T-helper 9 cell (primary cell): ENCODE results near the gene BID.

Source experiments
- DNase-seq: peaks from one replicate; pipeline ENCODE4 v3.0.0-alpha.2; 2020
- total RNA-seq, 2 donors: gene quantifications; one replicate each; lab custom pipeline; 2026; lab: John Stamatoyannopoulos, UW

Gene BID
- 17.6 to 38.4 reads per million in 2 donors for total RNA-seq

DNA sequence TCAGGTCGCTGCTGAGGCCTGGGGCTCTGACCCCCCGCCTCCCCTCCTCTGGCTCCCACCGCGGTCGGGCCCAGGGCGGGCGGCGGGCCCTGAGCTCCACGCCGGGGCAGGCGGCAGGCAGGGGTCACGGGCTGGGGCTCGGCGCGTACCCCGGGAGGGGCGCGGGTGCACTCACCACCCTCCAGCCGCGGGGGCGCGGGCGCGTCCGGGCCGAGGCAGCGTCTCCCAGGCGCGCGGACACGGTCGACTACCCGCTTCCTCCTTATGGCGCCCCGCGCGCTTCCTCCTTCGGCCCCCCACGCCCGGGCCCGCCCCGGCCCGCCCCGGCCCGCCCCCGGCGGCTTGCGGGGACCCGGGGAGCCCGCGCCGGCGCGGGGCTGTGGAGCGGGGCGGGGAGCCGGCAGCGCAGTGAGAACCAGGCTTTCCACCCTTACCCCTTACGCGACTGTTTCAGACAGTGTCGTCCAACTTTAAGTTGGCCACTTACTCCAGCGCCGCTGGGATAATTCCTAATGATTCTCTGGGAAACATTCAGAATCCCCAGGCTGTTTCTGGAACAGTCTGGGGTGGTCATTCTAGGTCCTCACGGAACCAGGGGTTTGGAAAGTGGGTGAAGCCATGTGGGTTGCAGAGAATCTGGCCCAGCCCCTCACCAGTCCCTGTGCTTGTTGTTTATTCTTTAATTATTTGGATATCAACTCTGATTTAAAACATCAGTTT, at the start of gene BID:
TSS of gene BID (minus strand) at position 264 of the 720 bp plus-strand sequence. CDS start 24,353 bp downstream, outside the sequence.
- DNase-seq, result peak; percentile 48

DNA sequence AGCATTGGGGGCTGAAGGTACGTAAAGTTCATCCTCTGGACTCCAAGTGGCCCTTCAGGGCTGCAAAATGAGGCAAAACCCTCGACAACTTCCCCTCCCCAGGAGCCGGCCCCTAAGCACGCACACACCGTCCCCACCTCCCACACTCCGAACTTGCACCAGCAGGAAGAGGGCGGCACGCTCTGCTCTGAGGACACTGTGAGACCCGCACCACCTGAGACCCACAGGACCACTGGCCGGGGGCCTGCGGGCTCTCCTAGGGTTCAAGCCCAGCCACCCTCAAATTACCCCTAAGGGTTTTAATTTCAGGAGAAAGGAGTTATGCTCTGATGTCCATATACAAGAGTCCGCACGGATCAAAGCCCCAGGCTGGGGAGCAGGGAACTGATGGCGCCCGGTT, 49.7 kb upstream of the BID start:
- DNase-seq, result no peak

DNA sequence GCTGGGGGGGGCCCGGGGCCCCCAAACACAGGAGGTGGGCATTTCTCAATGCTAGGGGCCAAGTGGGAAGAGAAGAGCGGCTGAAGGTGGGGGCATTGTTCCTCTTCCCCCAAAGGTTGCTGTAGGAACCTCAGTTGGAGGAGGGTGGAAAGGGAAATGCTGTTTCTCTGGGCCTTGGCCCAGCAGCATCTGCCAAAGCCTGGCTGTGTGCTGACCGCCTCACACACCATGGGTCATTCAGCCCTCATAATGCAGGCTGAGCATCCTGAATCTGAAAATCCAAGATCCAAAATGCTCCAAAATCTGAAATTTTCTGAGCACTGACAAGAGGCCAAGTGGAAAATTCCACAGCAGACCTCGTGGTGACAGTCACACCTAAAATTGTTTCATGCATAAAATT, 49.0 kb upstream of the BID start:
- DNase-seq, result no peak

DNA sequence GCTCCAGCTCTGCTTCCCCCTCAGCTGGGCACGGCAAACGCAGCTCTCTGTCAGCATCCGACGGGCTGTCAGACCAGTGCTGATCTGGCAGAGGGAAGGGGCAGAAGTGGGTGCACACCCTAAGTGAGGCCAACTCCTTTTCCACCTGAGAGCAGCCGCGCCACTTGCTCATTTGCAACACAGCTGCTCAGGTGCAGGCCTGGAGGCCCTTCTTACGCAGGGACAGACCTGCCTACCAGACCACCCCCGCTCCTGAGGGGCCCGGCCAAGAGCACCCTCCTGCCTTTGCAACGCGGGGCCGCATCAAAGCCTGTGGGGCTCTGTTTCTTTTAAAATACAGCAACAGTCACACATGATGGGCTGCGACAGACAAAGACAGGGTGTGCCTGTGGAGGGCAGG, 47.8 kb upstream of the BID start:
- no peak for DNase-seq

DNA sequence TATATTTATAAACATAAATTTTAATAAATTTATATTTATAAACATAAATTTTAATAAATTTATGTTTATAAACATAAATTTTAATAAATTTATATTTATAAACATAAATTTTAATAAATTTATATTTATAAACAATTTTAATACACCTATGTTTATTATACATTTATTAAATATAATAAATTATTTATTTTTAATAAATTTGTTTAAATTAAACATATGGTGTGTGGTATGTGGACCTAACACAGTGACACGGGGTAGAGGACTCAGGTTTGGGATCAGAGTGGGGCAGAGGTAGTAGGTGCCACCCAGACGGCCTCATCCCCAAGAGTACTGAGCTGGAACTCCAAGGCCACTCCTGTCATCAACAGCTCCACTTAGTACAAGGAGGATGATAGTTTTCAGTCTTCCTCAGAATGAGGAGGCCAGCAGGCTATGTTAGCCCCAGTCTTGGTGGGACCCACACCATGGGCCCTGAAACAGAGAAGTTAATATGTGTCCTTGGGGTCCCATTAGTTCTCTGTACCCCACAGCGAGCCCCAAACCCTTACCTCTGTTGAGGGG, 46.7 kb upstream of the BID start:
- DNase-seq, result no peak

DNA sequence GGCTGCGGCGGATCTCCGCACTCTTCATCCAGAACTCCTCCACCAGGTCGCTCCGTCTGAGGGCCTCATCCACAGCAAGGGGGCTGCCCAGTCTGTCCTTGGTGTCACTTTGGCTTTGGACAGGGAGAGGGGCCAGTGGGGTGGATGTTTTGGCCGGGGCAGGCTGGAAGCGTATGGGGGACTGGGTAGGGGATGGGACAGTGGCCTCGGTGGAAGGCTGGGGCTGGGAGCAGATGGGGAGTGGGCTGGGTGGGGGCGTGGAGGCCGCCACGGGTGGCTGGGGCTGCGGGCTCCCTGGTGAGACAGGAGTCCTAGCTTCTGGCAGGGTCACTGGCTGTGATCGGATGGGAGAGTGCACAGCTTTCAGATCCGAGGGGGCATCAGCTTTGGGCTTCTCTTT, 44.4 kb upstream of the BID start:
- no peak for DNase-seq

DNA sequence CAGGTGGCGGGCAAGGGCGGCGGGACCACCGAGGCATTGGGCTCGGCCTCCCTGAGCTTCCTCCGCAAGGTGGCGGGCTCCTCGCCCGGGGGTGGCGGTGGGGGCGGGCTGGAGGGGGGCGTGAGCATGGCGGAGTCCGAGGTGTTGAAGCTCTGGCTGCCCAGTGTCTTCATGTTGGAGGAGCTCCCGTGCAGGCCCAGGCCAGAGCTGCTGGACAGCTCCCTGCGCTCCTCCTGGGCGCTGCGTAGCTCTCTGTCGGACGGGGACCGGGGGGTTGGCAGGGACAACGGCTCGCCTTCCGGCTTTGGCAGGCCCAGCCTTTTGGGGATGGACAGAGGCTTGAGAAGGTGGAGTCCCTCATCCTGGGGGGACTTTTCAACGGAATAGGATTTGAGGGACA, 43.9 kb upstream of the BID start:
- DNase-seq, result no peak

DNA sequence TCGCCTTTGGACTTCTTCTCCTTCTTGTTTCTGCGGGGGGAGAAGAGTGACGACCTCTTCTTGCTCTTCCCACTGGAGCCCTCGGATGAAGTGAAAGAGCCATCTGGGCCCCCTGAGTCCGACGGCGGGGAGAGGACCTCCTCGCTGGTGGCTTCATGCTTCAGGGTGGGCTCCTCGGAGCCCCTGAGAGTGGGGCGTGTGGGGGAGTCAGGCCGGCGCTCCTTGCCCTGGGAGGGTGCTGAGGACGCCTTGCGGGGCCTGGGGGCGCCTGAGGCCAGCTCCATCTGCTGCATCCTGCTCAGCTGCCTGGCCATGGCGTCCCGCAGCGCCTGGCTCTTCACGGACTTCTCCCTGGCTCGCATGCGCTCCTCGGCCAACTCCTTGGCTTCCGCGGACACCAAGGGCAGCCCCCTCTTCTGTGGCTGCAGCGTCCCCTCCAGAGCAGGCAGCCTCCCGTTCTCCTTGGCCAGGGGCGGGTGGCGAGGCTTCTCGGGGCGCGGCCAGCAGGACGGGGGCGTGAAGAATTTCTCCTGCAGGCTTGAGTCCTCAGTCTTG, 43.3 kb upstream of the BID start:
- no peak for DNase-seq

DNA sequence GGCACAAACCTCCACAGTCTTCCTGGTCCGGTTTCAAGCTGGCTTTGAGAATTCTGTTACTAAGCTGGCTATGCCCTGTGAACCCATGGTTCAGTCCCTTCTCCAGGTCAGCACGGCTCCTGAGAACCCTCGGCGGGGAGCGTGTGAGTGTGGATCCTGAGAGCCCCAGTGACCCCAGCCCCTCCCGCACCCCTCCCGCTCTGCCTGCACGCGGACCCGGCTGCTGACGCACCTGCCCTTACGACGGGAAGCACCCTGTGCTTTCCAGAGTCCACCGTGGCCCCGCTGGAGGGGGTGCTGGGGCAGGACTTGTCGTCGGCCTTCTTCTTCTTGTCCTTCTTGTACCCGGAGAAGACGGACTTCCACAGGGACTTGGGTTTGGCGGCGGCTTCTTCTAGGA, 42.8 kb upstream of the BID start:
- DNase-seq, result no peak

DNA sequence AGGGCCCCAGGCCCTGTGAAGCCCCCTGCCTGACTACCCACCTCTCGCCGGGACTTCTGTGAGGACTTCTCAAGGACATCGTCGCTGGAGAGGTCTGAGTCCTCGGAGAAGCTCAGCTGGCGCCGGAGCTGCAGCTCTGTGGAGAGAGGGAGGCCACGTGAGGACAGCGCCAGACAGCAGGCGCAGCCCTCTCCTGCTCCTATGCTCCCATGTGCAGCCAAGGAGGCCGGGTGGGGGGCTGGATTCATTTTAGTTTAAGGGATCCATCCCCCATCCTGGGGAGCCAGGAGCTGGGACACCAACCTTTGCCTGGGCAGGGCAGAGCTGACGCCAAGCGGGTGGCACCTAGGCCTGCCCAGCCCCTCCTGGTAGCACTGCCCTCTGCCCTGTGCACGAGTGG, 42.4 kb upstream of the BID start:
- no peak for DNase-seq

DNA sequence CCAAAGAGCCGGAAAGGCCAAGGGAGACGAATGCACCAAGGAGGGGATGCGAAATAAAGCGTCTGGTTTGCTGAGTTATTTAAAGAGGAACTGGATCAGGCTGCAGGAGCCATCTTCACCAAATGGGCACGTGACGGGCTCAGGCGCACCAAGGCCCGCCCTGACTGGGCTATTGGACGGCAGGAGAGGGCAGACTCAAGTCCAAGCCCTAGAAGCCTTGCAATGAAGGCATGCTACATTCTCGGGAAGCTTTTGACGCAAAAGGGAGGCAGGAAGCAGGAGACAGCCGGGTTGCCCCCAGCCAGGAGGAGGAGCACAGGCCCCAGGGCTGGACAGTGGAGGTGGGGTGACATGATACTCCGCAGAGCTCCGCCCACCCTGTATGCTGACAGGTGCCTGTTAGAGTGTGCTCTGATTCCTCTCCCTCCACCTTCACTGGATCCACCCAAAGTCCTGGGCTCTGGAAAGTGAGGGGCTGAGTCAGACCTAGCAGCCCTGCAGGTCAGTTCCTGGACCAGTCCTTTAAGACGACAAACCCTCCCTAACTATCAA, 41.5 kb upstream of the BID start:
- no peak for DNase-seq

DNA sequence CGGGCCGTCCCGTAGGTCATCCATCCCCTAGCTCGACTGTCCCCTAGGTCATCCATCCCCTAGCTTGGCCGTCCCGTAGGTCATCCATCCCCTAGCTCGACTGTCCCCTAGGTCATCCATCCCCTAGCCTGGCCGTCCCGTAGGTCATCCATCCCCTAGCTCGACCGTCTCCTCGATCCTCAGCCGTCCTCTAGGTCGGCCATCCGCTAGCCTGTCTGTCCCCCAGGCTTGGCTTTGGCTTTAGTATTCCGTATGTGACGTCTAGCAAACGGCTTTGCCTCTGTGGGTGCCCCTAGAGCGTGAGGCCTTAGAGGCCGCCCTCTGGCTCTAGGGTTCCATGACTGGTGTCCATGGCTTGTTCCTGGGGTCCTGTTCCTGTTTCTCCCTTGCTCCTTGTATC, 40.6 kb upstream of the BID start:
- no peak for DNase-seq

DNA sequence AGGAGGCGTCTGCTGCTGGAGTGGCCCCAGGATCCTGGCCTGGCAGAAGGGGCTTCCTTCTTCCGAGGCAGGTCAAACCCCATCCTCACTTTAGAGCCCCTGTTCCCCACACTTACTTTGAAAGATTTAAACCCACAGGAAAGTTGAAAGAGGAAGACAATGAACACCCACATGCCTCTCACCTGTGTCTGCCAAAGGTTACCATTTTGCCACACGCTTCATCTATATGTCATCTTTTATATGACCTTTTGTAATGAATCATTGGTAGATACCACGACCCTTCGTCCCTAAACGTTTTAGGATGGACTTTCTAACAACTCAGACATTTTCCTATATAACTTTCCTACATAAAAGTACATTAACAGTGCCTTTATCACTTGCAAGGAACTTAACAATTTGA, 39.8 kb upstream of the BID start:
- no peak for DNase-seq

DNA sequence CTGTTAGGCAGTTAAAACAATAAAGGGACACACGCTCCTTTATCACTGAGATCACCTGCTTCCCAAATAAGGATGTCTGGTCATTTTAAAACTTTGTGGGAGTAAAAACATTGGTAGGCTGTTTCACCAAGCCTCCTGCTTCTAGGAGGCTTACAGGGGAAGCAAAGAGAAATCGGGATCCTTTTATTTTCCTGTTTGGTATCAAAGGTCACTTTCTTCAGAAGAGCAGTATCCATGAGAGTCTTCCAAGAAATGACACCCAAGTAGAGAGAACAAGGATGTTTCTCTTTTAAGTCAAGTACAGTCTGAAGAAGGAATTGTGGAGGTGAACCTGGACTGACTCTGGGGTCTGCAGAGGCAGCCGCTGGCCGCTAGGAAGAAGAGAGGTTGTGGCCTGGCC, 36.9 kb upstream of the BID start:
- no peak for DNase-seq

DNA sequence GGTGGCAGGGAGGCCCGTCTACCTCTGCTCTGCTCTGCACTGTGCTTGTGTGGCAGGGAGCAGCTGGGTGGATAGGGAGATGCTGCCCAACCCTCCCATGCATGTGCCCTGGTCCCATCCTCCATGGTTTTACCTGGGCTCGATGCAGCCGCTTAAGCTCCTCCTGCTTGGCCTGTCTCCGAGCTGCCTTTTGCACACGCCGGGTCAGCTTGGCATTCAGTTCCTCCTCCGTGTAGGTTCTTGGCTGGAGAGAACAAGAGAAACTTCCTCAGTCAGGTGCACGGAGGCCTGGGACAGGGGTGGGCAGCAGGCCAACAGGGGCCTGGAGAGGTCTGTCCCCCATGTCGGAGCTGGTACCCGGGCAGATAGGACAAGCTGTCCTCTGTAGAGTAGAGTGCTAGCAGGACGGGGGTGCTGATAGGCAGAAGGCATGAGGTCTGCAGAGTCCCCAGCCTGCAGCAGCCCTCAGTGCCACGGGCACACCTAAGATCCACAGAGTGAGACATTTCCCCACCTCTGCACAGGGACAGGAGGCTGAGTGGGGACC, 36.4 kb upstream of the BID start:
- DNase-seq, result no peak

DNA sequence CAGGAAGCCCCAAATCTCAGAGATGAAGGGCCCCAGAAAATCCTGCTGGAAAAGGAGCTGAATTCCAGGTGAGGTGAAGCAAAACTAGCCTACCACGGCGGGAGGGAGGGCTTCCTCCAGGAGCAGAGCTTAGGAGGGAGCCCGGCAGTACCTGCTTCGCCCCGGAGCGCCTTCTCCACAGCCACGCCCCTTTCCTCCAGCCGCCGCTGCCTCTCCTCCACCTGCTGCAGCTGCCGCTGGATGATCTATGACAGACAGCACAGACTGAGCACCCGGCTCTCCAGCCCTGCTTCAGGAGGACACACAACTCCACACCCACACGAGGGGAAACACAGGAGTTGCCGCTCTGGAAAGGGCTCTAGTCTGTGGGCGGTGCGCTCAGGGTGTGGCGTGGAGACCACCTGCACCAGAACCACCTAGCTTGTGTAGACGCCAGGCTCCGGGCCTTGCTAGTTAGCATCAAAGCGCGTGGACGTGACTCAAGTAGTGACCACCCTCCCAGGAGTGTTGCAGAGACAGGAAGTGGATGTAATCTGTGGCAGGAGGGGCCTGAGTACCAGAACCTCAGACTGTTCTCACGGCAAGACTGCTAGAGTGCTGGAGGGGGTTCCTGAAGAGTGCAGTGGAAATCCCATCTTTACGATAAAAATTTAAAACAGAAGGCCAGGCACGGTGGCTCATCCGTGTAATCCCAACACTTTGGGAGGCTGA, 34.6 kb upstream of the BID start:
- DNase-seq, result no peak

DNA sequence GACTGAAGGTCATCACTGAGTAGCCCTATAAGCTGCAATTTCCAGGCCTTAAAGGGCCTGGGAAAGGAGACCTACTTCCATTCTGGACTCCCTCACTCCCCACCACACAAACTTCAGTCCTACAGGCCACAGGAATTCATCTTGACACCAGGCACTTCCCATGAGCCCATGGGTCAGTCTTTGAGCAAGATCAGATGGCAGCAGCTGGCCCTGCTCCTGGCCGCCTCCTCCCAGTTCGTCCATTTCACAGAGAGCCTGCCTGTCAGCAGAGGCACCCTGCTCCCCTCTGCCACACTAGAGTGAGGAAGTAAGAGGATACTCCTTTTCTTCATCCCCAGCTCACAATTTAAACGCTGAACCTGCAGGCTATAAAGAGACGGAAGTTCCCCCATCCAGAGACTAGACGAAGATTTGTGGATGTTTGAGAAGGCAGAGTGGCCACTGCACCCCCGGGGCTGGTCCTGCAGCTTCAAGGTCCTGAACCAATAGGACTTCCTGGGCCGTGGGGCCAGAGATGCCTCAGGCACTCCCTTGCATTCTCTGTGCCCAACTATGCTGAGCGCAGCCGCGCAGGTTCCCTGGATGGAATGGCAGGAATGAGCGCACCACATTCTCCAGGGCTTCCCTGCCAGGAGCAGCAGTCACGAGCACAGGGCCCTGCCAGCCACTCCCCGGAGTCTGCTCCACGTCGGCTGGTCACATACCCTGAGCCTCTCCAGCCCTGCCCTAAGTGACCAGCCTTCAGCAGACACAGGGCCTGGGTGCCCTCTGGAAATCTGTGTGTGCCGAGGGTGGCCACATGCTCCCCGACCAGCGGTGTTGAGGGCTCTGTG, 33.5 kb upstream of the BID start:
- no peak for DNase-seq

DNA sequence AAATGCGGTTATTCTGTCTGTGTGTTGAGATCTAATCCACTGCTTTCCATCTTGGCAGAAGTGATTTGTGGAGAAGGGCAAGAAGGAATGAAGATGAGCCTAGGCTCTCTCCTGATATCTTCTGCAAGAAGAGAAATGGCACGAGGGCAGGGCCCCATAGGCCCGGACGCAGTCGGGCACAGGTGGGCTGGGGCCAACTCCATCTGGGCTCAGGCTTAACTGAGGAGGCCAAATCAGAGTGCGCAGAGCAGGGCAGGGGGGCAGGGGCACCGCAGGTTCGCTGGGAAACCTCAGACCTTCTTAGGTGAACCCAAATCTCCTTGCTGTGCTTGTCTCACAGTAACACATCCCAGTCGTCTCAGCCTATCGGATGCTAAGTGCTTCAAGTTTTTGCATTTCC, 32.8 kb upstream of the BID start:
- DNase-seq, result no peak

DNA sequence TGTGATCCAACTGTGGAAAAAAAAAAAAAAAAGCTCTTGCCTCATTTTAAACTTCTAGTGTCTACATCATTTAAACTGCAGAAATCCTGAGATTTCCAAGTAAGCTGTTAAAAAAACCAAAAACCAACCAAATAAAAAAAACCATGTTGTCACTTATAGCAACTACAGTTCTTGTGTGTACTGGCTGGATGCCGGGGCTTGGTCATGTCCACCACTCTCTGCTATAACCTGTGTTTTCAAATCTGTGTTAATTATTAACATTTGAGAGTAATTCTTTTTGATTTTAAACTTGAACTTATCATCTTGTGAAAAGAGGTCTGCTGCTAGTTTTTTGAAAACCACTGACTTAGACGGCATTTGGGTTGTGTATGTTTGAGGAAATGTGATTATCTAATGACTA, 32.2 kb upstream of the BID start:
- no peak for DNase-seq

DNA sequence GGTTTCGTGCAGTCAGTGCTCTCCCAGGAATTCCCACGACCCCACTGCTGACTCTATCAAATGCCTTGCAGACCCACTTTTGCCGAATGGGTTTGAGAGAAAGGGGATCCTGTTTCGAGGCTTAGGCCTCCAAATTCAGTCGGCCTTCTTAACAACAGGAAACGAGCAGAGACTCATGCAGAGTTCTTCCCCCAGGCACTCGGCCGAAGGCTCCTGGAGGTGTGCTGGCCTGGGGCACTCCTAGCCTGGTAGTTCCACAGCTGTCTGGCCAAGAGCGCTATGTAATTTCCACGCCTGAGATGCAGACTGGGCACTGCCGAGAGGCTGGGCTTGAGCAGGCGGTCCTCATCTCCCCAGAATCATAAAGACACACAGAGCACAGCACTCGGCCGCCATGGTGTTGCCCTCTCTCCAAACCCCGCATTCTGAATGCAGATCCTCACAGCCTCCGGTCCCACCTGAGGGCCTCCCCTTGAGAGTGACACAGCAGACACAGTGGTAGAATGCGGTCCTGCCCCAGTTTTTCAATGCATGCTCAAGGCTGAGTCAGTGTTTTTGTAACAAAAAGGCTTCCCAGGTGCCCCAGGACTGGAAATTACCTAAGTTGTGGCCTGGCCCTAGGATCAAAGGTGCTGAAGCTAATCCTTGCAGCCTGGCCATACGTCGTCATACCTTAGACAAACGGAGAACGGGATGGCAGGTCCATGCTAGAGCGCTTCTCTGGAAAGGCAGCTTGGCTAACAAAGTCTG, 30.2 kb upstream of the BID start:
- no peak for DNase-seq

DNA sequence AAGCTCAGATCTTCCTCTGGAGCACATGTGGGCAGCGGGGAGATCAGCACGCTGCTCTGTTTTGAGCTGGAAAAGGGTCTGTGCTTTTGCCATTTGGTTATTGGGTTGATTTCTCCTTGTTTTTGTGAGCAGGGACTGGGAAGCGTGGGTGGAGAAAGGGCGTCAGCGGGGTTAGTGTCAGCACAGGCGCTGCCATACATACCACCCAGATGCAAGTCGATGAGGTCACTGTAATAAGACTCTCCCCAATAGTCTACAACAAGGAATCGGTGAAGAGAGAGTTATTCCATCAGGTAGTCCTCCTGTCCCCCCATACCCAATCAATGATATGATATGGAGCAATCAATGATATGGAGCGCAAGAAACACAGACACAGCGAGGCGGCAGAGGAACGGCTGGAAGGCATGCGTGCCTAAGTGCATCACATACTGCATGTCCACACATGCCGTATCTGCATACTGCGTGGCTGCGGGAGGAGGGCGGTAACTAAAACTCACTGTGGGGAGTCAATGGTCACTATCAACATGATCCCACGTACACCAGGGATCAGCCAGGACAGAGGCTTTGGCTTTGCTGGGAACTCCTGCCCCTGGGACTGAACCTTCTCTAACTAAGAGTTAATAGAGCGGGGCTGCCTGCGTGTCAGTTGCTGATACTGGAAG, 29.5 kb upstream of the BID start:
- no peak for DNase-seq
